BJ (cell line): Measurements from ENCODE around the gene DPF1. TPM values are rescaled to one million over a fixed set of nuclear protein-coding genes. Genes with fewer than 3 reads are reported as not detected.
"Not testable (repeated sequence)": the region's sequence is repeated elsewhere in the genome, so short reads cannot be mapped to it uniquely, and the experiment has no call there.

Source experiments
- CTCF ChIA-PET: fragments of 350-600 bp; formaldehyde crosslinking; extraction: SDS; loops from one replicate; lab custom pipeline; 2021; ENCODE audit warnings: antibody characterized with exemption, inconsistent platforms; lab: Yijun Ruan, JAX
- POLR2A ChIA-PET: fragments of 300-600 bp; sonication (Branson Sonifier 250); formaldehyde crosslinking; extraction: SDS; loops from one replicate; lab custom pipeline; 2021; ENCODE audit warnings: antibody characterized with exemption; lab: Charles Lee
- DNase-seq: peaks from one replicate; pipeline ENCODE4 v3.0.0-alpha.2; 2011; ENCODE audit warnings: low read depth
- H3K27me3 ChIP-seq: 2 replicates; pipeline ENCODE4 v1.6.0; 2011; ENCODE audit warnings: low read length; ENCODE audit not compliant: control insufficient read depth, insufficient read depth
- H3K36me3 ChIP-seq: 2 replicates; pipeline ENCODE4 v1.5.1; 2011; ENCODE audit warnings: low read length; ENCODE audit not compliant: control insufficient read depth, insufficient read depth
- H3K4me3 ChIP-seq: 2 replicates; pipeline ENCODE4 v1.5.1; 2011; ENCODE audit warnings: low read depth, mild to moderate bottlenecking, control low read depth, low read length
- CTCF ChIP-seq: IDR thresholded peaks from 2 replicates; pipeline ENCODE4 v1.5.1; 2011; ENCODE audit warnings: low read depth, mild to moderate bottlenecking, control low read depth, inconsistent platforms, low read length, moderate library complexity; ENCODE audit not compliant: insufficient read depth
- polyA plus RNA-seq: library from polyadenylated mRNA; depleted of rRNA; stranded (reverse); fragments of >200 nt; gene quantifications from 2 replicates; pipeline ENCODE4 v1.2.3, GENCODE V29; 2011

The DPF1 gene
- polyA plus RNA-seq, 1 experiment: 2.2 TPM

DNA sequence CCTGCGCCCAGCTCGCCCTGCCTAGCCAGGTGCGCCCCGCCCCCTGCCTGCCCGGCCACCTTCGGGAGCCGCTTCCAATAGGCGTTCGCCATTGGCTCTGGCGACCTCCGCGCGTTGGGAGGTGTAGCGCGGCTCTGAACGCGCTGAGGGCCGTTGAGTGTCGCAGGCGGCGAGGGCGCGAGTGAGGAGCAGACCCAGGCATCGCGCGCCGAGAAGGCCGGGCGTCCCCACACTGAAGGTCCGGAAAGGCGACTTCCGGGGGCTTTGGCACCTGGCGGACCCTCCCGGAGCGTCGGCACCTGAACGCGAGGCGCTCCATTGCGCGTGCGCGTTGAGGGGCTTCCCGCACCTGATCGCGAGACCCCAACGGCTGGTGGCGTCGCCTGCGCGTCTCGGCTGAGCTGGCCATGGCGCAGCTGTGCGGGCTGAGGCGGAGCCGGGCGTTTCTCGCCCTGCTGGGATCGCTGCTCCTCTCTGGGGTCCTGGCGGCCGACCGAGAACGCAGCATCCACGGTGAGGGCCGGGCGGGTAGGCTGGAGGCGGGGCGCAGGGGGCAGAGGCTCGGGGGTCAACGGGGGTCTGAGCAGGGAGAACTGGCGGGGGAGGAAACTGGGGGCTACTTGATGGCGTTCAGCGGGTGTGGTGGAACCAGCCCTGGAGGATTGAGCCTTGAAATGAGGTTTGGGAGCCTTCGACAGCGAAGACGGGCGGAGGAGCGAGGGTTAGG lies 40.6 kb upstream of the DPF1 start, which contains the start of gene SPINT2:
SPINT2 (plus strand) TSS at position 88 of the 727 bp plus-strand sequence; CDS start at position 408, 320 bp downstream.
- POLR2A ChIA-PET: interaction anchor here (1.1 kb wide), 1 partner anchor 7 kb away, joined by 3 read pairs; no protein-coding TSS in a partner anchor
- no peak for DNase-seq
- Histone ChIP-seq H3K27me3 (no peaks in the 10 kb centered on the region), H3K4me3 (peak within 1 kb of the TSS; percentile 43), H3K36me3 (no peaks in the 10 kb centered on the region)
- CTCF ChIA-PET: interaction anchor here (0.8 to 1.9 kb wide), 5 partner anchors 19 to 71 kb away, joined by 3 to 5 read pairs (median 4); partner anchors contain the start of gene CATSPERG
- TF ChIP-seq CTCF: no peak

GRCh38 chr19:38263689-38264485 lies 39.9 kb upstream of the DPF1 start:
- Histone ChIP-seq H3K4me3 (peak overlapping the region; percentile 43), H3K27me3 (no peaks in the 10 kb centered on the region), H3K36me3 (no peaks in the 10 kb centered on the region)
- DNase-seq: no peak
- ChIA-PET POLR2A (interaction anchor here (1.1 kb wide), 1 partner anchor 8 kb away, joined by 3 read pairs; no protein-coding TSS in a partner anchor), CTCF (interaction anchor here (1.1 kb wide), 1 partner anchor 72 kb away, joined by 4 read pairs; the partner anchor contains the start of gene CATSPERG)
- no peak for TF ChIP-seq CTCF

GRCh38 chr19:38262585-38263268 lies 38.7 kb upstream of the DPF1 start:
- CTCF ChIA-PET: no interaction called here
- no peak for TF ChIP-seq CTCF
- Histone ChIP-seq H3K27me3 (no peaks in the 10 kb centered on the region), H3K4me3 (no peak overlapping the region), H3K36me3 (no peaks in the 10 kb centered on the region)
- no peak for DNase-seq
- POLR2A ChIA-PET: no interaction called here

GRCh38 chr19:38261942-38262341 lies 37.9 kb upstream of the DPF1 start:
- DNase-seq, H3K4me3 ChIP-seq, H3K36me3 ChIP-seq, H3K27me3 ChIP-seq, POLR2A ChIA-PET: not testable (repeated sequence)
- CTCF ChIA-PET: interaction anchor here (1.4 kb wide), 1 partner anchor 17 kb away, joined by 3 read pairs; no protein-coding TSS in a partner anchor

GRCh38 chr19:38255383-38256014 lies 31.5 kb upstream of the DPF1 start:
- POLR2A ChIA-PET: no interaction called here
- TF ChIP-seq CTCF: no peak
- no peak for DNase-seq
- Histone ChIP-seq H3K36me3 (no peaks in the 10 kb centered on the region), H3K4me3 (no peak overlapping the region; the same call in 1 of the 2 replicates), H3K27me3 (no peaks in the 10 kb centered on the region)
- CTCF ChIA-PET: interaction anchor here (0.6 to 1.6 kb wide), 7 partner anchors 11 to 291 kb away, joined by 3 to 5 read pairs (median 3); partner anchors contain the start of gene FAM98C
